ENCODE measurements around the gene FANCE. TPM values are rescaled to one million over a fixed set of nuclear protein-coding genes. Genes with fewer than 3 reads are reported as not detected.

The FANCE gene
- total and polyA plus RNA-seq, 2 experiments from 2014 or later, result 5.4 to 25.5 TPM

DNA sequence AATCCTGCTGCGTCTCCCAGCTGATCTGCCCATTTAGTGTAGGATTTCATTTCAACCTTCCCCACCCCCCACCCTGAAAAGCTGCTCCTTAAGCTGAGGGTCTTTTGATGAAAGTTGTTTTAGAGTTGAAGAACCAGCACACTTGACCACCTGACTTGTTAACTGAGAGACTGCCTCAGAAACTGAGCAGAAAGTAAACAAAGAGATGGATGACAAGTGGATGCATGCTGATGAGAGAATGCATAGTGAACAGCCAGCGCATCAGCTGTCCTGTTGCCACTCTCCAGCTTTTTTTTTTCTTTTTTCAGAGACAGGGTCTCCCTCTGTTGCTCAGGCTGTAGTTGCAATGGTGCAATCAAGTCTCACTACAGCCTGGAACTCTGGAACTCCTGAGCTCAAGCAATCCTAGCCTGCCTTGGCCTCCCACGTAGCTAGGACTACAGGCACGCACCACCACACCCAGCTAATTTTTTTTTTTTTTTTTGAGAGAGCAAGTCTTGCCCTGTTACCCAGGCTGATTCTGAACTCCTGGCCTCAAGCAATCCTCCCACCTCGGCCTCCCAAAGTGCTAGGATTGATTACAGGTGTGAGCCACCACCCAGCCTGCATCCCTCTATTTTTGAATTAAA is 25.5 kb downstream of the FANCE start:
- Mint-ChIP-seq H3K27me3 (ENCODE audit: insufficient read depth, low read depth, poor library complexity) (peaks cover 33% of the 10 kb centered on the region), H3K27ac (no peak overlapping the region; the same call in 1 of the 2 replicates), H3K4me1 (peaks cover 16% of the 10 kb centered on the region), H3K4me3 (no peak overlapping the region), H3K9me3 (no peaks in the 10 kb centered on the region; the same call in 1 of the 3 replicates), H3K36me3 (ENCODE audit: low read depth) (peaks cover 43% of the 10 kb centered on the region)
- H3K4me3 ChIP-seq, result no peak overlapping the region
- DNase-seq (ENCODE audit: low spot score) (no peak), ATAC-seq (no peak)
- peaks cover 6% of the 10 kb centered on the region; the same call in 1 of the 2 replicates for H4K20me1 ChIP-seq (replicated peaks; ENCODE audit: insufficient read depth)
- 0 out of 2 replicates have a peak, but pooled peaks cover 8% of the 10 kb centered on the region for H3K36me3 ChIP-seq (ENCODE audit: insufficient read depth)
- peaks cover 19% of the 10 kb centered on the region for H3F3A ChIP-seq (replicated peaks; ENCODE audit: low read depth)
- H3K27me3 ChIP-seq (ENCODE audit: insufficient read depth), result no peaks in the 10 kb centered on the region
- H3K79me2 ChIP-seq (replicated peaks; ENCODE audit: insufficient read depth), result no peaks in the 10 kb centered on the region
- H3K4me2 ChIP-seq, result no peak overlapping the region
- no peaks in the 10 kb centered on the region for H3K4me1 ChIP-seq (ENCODE audit: insufficient read depth)
- TF ChIP-seq ZNF114 (CRISPR knock-in tag; IDR thresholded peaks at IDR 0.05), result no peak
- TF ChIP-seq, protein P1, sequence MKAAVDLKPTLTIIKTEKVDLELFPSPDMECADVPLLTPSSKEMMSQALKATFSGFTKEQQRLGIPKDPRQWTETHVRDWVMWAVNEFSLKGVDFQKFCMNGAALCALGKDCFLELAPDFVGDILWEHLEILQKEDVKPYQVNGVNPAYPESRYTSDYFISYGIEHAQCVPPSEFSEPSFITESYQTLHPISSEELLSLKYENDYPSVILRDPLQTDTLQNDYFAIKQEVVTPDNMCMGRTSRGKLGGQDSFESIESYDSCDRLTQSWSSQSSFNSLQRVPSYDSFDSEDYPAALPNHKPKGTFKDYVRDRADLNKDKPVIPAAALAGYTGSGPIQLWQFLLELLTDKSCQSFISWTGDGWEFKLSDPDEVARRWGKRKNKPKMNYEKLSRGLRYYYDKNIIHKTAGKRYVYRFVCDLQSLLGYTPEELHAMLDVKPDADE (IDR thresholded peaks at IDR 0.05), result no peak
- no peak for TF ChIP-seq POLR2AphosphoS5 (IDR thresholded peaks at IDR 0.05; ENCODE audit: low read depth)
- TF ChIP-seq ZNF331 (CRISPR knock-in tag; IDR thresholded peaks at IDR 0.05; ENCODE audit: low read depth), result no peak
- TF ChIP-seq, protein P2, sequence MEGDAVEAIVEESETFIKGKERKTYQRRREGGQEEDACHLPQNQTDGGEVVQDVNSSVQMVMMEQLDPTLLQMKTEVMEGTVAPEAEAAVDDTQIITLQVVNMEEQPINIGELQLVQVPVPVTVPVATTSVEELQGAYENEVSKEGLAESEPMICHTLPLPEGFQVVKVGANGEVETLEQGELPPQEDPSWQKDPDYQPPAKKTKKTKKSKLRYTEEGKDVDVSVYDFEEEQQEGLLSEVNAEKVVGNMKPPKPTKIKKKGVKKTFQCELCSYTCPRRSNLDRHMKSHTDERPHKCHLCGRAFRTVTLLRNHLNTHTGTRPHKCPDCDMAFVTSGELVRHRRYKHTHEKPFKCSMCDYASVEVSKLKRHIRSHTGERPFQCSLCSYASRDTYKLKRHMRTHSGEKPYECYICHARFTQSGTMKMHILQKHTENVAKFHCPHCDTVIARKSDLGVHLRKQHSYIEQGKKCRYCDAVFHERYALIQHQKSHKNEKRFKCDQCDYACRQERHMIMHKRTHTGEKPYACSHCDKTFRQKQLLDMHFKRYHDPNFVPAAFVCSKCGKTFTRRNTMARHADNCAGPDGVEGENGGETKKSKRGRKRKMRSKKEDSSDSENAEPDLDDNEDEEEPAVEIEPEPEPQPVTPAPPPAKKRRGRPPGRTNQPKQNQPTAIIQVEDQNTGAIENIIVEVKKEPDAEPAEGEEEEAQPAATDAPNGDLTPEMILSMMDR (conservative IDR thresholded peaks at IDR 0.05; ENCODE audit: low read depth in 2 of 2), result no peak
- TF ChIP-seq EZH2phosphoT487 (IDR thresholded peaks at IDR 0.05; ENCODE audit: unreplicated experiment), result no peak
- TF ChIP-seq CREB1 (CRISPR knock-in tag; IDR thresholded peaks at IDR 0.05; ENCODE audit: low read depth), result no peak
- no peak for TF ChIP-seq STAT1 (IDR thresholded peaks at IDR 0.05; ENCODE audit: unreplicated experiment)
- TF ChIP-seq, protein P3, sequence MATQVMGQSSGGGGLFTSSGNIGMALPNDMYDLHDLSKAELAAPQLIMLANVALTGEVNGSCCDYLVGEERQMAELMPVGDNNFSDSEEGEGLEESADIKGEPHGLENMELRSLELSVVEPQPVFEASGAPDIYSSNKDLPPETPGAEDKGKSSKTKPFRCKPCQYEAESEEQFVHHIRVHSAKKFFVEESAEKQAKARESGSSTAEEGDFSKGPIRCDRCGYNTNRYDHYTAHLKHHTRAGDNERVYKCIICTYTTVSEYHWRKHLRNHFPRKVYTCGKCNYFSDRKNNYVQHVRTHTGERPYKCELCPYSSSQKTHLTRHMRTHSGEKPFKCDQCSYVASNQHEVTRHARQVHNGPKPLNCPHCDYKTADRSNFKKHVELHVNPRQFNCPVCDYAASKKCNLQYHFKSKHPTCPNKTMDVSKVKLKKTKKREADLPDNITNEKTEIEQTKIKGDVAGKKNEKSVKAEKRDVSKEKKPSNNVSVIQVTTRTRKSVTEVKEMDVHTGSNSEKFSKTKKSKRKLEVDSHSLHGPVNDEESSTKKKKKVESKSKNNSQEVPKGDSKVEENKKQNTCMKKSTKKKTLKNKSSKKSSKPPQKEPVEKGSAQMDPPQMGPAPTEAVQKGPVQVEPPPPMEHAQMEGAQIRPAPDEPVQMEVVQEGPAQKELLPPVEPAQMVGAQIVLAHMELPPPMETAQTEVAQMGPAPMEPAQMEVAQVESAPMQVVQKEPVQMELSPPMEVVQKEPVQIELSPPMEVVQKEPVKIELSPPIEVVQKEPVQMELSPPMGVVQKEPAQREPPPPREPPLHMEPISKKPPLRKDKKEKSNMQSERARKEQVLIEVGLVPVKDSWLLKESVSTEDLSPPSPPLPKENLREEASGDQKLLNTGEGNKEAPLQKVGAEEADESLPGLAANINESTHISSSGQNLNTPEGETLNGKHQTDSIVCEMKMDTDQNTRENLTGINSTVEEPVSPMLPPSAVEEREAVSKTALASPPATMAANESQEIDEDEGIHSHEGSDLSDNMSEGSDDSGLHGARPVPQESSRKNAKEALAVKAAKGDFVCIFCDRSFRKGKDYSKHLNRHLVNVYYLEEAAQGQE (IDR thresholded peaks at IDR 0.05; ENCODE audit: unreplicated experiment), result no peak
- TF ChIP-seq JUNB (IDR thresholded peaks at IDR 0.05; ENCODE audit: unreplicated experiment), result no peak
- no peak for TF ChIP-seq EZH2 (IDR thresholded peaks at IDR 0.05; ENCODE audit: low read depth, unreplicated experiment)
- TF ChIP-seq, protein P4, sequence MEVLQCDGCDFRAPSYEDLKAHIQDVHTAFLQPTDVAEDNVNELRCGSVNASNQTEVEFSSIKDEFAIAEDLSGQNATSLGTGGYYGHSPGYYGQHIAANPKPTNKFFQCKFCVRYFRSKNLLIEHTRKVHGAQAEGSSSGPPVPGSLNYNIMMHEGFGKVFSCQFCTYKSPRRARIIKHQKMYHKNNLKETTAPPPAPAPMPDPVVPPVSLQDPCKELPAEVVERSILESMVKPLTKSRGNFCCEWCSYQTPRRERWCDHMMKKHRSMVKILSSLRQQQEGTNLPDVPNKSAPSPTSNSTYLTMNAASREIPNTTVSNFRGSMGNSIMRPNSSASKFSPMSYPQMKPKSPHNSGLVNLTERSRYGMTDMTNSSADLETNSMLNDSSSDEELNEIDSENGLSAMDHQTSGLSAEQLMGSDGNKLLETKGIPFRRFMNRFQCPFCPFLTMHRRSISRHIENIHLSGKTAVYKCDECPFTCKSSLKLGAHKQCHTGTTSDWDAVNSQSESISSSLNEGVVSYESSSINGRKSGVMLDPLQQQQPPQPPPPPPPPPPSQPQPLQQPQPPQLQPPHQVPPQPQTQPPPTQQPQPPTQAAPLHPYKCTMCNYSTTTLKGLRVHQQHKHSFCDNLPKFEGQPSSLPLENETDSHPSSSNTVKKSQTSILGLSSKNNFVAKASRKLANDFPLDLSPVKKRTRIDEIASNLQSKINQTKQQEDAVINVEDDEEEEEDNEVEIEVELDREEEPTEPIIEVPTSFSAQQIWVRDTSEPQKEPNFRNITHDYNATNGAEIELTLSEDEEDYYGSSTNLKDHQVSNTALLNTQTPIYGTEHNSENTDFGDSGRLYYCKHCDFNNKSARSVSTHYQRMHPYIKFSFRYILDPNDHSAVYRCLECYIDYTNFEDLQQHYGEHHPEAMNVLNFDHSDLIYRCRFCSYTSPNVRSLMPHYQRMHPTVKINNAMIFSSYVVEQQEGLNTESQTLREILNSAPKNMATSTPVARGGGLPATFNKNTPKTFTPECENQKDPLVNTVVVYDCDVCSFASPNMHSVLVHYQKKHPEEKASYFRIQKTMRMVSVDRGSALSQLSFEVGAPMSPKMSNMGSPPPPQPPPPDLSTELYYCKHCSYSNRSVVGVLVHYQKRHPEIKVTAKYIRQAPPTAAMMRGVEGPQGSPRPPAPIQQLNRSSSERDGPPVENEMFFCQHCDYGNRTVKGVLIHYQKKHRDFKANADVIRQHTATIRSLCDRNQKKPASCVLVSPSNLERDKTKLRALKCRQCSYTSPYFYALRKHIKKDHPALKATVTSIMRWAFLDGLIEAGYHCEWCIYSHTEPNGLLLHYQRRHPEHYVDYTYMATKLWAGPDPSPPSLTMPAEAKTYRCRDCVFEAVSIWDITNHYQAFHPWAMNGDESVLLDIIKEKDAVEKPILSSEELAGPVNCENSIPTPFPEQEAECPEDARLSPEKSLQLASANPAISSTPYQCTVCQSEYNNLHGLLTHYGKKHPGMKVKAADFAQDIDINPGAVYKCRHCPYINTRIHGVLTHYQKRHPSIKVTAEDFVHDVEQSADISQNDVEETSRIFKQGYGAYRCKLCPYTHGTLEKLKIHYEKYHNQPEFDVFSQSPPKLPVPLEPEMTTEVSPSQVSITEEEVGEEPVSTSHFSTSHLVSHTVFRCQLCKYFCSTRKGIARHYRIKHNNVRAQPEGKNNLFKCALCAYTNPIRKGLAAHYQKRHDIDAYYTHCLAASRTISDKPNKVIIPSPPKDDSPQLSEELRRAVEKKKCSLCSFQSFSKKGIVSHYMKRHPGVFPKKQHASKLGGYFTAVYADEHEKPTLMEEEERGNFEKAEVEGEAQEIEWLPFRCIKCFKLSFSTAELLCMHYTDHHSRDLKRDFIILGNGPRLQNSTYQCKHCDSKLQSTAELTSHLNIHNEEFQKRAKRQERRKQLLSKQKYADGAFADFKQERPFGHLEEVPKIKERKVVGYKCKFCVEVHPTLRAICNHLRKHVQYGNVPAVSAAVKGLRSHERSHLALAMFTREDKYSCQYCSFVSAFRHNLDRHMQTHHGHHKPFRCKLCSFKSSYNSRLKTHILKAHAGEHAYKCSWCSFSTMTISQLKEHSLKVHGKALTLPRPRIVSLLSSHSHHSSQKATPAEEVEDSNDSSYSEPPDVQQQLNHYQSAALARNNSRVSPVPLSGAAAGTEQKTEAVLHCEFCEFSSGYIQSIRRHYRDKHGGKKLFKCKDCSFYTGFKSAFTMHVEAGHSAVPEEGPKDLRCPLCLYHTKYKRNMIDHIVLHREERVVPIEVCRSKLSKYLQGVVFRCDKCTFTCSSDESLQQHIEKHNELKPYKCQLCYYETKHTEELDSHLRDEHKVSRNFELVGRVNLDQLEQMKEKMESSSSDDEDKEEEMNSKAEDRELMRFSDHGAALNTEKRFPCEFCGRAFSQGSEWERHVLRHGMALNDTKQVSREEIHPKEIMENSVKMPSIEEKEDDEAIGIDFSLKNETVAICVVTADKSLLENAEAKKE (CRISPR knock-in tag; IDR thresholded peaks at IDR 0.05), result no peak
- TF ChIP-seq NANOG (IDR thresholded peaks at IDR 0.05; ENCODE audit: borderline replicate concordance), result no peak
- no peaks in the 10 kb centered on the region for H3K9me2 ChIP-seq (ENCODE audit: insufficient read depth)
- no peak overlapping the region for H3K27ac ChIP-seq (ENCODE audit: low read depth)
- no peak overlapping the region for H2AFZ ChIP-seq
